Left renal pelvis (tissue), 4 donors: ENCODE data around the gene SLC18A3. TPM values are rescaled to one million over a fixed set of nuclear protein-coding genes. Genes with fewer than 3 reads are reported as not detected.

ENCODE experiments used
- DNase-seq, 4 donors: peaks; one replicate each; pipeline ENCODE4 v3.0.0-alpha.2; 2013; ENCODE audit warnings: low read depth in 4 of 4, low spot score in 3 of 4
- polyA plus RNA-seq, 4 donors: library from polyadenylated mRNA; unstranded; fragments of 120-200 nt; gene quantifications; one replicate each; pipeline ENCODE4 v1.2.1, GENCODE V29; 2013; ENCODE audit not compliant: insufficient read length in 4 of 4

The SLC18A3 gene
- polyA plus RNA-seq, 4 donors, result not detected

- DNase-seq, result no peak
These were observed 38.1 kb downstream of the SLC18A3 start for GRCh38 chr10:49647985-49648795.

- no peak for DNase-seq
These were observed 39.2 kb downstream of the SLC18A3 start for GRCh38 chr10:49649294-49649693.

- DNase-seq, result no peak
These were observed 40.0 kb downstream of the SLC18A3 start for GRCh38 chr10:49649936-49650723.

- DNase-seq, result no peak
These were observed 40.6 kb downstream of the SLC18A3 start for GRCh38 chr10:49650724-49651034.

- no peak for DNase-seq
These were observed 41.1 kb downstream of the SLC18A3 start for GRCh38 chr10:49651039-49651835.

GRCh38 chr10:49651917-49652316, 41.8 kb downstream of the SLC18A3 start:
- no peak for DNase-seq

GRCh38 chr10:49652421-49653272, 42.5 kb downstream of the SLC18A3 start:
- DNase-seq, result no peak

- DNase-seq, result no peak
These were observed 43.3 kb downstream of the SLC18A3 start for GRCh38 chr10:49653273-49653929.

GRCh38 chr10:49654036-49654693, 44.1 kb downstream of the SLC18A3 start:
- no peak for DNase-seq

- no peak for DNase-seq
These were observed 45.0 kb downstream of the SLC18A3 start for GRCh38 chr10:49655099-49655498.

GRCh38 chr10:49656845-49657493, 46.9 kb downstream of the SLC18A3 start:
- no peak for DNase-seq

GRCh38 chr10:49657606-49658005, 47.5 kb downstream of the SLC18A3 start:
- no peak for DNase-seq

- DNase-seq, result no peak
These were observed 51.2 kb downstream of the SLC18A3 start for GRCh38 chr10:49661140-49661856.

Other genes with a start within 250 kb of the SLC18A3 start
- under 1 TPM in 2 of 4 donors, not detected in 2; 0.06 to 0.15 TPM for gene DRGX, start 214.2 kb upstream of the SLC18A3 start, polyA plus RNA-seq
- gene ERCC6, start 71.2 kb upstream of the SLC18A3 start, polyA plus RNA-seq, result 10 to 100 TPM; 13.8 to 17.8 (median 16.5) TPM
- not detected for gene CHAT, start 3.7 kb downstream of the SLC18A3 start, polyA plus RNA-seq
- not detected for gene C10orf53, start 69.3 kb downstream of the SLC18A3 start, polyA plus RNA-seq
- gene OGDHL, start 152.0 kb downstream of the SLC18A3 start, polyA plus RNA-seq, result 10 to 100 TPM in 3 of 4 donors, 1 to 10 TPM in 1; 1.2 to 48.3 (median 31.0) TPM